ENCODE results near the gene PXYLP1.
"Not testable (repeated sequence)": the region's sequence is repeated elsewhere in the genome, so short reads cannot be mapped to it uniquely, and the experiment has no call there.

PXYLP1 gene

DNA sequence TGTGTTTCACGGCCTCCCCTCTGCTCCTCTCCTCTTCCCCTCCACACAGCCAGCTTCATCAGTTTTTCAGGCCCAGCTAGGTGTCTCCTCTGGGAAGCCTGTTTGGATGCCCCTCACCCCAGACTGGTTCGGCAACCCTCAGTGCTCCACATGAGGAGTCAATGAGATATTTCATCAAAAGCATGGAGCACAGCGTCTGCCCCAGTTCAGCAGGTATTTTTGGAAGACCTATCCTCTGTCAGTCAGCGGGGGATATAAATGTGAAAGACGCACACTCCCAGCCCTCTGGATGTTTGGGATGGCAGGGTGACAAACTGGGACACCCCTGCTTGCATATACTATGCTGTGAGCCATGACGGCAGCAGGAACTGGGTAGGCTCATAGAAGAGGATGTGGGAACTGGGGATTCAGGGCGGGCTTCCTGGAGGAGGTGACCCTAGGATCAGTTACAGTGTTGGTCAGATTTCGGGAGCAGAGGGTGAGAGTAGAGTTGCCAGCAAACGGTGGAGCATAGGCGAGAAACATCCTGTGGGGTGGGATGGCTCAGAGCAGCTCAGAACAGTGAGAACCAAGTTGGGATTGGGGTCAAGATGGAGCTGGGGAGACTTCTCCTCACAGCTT lies 42.9 kb downstream of the PXYLP1 start:
- DNase-seq: no peak

DNA sequence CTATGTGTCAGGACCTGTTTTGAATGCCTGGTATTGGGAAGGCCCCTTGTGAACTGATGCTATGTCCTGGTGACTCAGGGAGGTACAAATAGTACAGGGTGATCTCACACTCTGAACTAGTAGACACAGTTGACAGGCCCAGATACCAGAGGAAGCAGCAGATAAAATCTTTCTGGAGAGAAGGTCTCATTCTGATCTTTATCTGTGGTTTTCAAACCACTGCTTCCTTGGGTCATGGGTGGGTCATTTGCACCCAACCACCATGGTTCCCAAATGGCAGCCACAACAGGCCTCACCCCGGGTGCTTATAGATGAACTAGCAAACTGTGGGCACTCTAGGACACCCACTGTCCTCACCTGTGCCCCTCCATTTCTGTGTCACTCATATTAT lies 43.4 kb downstream of the PXYLP1 start:
- DNase-seq: no peak

DNA sequence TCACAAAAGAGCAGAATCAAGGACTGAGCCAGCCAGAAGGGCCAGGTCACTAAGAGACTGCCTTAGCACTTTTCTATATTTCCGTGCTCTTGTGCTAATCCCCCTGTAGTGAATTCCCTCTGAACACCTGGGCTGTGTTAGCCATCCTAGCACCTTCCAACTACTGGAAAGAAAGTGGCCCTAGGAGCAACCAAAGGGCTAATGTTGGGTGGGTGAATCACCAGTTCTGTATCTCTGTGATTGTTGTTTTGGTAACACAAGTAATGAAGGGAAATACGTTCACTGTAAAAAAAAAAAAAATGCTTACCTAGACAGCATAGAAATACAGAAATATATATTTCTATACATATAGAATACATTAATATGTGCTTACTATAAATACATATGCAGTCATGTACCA lies 43.9 kb downstream of the PXYLP1 start:
- no peak for DNase-seq

DNA sequence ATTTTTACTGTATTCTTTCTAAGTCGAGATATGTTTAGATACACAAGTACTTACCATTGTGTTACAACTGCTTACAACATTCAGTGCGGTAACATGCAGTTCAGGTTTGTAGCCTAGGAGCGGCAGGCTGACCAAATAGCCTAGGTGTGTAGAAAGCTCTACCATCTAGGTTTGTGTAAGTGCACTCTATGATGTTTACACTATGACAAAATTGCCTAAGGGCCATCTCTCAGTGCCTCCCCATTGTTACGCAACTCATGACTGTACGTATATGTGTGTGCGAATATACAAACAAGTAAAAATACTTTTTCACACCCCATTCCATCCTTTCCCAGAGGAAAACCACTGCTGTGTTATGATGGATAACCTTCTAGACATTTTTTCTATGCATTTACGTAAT lies 44.3 kb downstream of the PXYLP1 start:
- no peak for DNase-seq

DNA sequence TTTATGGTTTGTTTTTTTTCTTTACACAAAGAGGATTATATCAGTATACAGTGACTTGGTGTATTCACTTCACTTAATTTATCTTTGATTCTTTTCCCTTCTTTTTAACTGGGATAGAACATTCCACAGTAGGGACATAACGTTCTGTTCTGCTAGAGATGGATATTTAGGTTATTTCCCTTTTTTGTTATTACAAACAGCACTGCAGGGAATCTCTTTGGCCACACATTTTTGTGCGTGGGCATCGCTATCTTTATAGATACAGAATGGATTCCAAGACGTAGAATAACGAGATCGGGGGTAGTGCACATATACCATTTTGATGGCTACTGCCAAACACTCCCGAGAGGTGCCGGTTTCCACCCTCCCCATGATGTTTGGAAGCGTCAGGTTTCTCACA lies 44.8 kb downstream of the PXYLP1 start:
- DNase-seq: no peak

DNA sequence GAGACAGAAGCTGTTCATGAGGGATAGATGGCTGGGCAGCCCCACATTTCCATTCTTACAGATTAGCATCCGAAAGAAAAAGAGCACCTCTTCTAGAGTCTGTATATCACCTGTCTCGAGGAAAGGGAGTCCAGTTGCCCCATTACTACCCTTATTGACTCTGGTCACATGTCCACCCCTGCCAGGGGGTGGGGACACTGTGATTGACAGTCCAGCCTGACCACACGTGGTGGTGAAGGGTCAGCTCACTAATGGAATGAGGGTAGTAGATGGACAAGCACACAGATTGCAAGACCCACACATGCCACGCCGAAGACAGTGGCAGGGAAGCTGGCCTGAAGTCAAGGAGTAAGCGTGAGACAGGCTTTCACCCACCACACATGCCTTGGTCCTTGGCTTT lies 45.8 kb downstream of the PXYLP1 start:
- no peak for DNase-seq

DNA sequence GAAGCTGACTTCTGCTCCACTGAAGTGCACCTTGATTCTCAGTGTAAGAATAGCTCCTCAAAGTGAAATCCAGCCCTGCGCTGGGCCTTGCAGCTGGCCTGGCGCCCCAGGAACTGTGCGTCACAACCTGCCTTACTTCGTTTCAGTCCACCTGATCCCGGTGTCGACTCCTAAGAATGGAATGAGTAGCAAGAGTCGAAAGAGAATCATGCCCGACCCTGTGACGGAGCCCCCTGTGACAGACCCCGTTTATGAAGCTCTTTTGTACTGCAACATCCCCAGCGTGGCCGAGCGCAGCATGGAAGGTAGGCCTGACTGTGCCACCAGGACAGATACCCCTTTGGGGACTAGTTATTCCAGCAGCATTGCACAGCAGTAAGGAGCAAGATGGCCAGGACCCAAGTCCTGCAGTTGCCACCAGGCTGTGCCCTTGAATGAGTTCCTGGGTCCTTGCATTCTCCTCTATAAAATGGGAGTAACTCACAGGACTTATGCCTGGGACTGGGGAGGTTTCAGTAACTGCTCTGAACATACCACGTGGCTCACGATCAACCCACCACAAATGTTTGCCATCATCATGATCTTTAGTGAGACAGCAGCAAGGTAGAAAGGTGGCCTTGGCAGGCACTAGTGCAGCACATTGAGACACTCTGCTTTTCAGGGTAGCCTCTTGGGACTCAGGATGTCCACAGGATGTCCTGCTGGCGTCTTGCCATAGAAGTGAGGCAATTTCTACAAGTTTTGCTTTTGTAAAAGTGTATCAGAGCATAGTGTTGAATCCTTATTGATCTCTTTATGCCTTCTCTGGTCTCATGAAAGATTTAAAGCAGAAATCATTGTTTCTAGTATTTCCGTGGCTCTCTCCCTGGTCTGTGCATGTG lies 46.8 kb downstream of the PXYLP1 start:
- DNase-seq: no peak

DNA sequence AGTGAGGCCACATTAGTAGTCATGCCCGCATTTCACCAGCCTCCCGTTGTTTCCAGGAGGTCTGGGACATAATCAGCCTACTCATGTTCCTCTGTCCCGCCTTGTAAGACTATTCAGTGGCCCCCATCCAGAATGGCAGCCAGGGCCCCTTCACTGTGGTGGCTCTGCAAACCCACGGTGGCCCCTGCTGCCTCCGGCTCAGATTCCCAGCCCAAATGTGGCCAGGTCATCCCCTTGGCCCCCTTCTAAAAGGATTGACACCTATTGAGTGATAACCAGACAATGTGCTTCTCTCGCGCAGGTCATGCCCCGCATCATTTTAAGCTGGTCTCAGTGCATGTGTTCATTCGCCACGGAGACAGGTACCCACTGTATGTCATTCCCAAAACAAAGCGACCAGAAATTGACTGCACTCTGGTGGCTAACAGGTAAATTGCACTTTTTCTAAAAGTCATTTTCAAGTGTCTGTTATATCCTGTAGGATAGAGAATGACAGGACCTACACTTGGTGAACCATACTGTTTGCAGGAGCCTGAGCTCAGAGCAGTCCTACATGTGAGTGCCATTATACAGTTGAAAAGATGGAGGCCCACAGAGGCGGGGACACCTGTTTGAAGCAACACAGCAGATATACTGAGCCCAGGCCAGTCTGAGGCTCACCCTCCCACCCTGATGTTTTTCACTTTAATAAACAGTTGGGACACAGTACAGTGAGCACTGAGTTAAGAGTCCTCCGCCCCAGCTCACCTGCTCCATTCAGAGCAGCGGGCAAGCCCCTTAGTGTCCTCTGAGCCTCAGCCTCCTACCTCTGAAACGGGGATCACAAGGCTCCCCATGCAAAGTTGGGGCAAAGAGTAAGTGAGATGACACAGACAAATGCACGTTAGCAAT lies 47.7 kb downstream of the PXYLP1 start:
- DNase-seq: no peak

DNA sequence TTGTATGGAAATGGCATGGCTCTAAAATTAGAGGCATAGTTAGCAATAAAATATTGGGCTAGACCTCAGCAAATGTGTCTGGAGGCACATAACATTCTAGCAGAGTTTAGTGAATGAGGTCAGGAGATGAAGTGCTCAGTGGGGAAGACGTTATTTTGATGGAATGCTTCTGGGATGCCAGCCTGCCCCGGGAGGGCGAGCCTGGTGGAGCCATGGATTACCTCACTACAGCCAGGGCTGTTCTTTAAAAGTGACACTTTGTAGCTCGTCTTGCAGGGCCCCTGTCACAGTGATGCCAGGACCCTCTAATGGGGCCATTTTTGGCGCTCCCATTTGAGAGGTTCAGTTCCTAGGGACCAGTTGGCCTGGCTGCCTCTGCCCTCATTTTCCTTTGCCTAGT lies 48.5 kb downstream of the PXYLP1 start:
- DNase-seq: no peak

DNA sequence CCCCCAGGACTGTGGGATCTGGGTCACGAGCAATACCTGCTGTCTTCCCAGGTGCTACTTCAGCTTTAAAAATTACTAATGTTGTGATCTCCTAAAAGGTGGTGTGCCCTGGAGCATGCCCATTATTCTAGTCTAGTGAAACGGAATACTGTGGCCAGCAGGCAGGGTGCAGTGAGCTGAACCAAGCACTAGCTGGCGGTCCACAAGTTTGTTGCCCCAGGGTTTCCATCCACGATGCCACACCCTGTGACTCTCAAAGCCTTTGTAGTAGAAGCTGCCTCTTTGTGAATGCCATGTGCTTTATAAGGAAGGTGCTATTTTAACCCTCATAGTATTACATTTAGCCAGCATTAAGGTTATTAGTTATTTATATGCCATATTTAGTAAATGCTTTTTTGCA lies 49.1 kb downstream of the PXYLP1 start:
- no peak for DNase-seq

DNA sequence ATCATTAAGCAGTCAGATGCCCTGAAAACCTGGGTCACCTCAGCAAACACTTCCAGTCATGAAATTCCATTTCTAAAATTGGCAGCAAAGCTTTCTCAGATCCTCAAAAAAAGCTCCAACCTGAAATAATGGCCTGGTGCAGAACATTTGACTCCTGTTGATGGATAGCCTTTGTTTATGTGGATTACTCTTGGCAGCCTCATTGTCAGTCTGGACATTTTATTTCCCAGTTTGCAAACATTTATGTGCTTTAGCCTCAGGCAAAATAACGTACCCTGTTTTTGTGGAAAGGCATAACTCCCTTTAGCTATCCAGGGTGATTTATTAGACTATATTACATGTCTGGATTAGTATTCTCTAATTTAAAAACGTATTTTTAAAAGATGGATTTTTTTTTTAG lies 53.9 kb downstream of the PXYLP1 start:
- DNase-seq: no peak

DNA sequence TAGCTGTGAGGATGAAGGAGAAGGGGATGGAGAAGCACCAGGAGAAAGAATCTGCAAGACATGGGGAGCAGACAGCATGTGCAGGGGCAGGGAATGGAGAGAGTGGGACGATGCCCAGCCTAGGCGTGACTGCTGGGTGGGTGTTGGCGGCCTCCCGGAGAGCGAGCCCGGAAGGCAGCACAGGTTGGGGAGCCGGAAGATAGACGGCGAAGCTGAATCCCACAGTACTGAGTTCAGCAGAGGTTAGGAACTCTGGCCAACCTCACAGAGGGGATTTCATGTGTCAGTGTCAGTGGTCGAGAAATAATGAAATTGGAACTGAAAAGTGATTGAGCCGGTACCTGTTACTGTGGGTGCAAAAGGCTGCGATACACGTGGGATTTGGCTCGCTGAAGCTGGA lies 55.2 kb downstream of the PXYLP1 start:
- no peak for DNase-seq

DNA sequence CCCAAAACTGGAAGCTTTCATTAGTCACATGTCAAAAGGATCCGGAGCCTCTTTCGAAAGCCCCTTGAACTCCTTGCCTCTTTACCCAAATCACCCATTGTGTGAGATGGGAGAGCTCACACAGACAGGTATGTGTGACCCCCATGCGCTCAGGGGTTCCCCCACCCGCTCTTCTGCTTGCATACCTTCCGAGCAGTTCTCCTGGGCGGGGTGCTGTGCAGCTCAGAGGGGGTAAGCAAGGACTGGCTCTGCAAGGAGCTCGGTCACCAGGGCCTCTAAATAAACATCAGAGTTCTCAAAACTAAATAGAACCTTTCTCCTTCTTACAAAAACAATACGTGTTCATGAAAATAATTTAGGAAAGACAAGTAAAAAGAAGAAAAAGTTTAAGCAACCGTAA lies 55.7 kb downstream of the PXYLP1 start:
- DNase-seq: no peak

DNA sequence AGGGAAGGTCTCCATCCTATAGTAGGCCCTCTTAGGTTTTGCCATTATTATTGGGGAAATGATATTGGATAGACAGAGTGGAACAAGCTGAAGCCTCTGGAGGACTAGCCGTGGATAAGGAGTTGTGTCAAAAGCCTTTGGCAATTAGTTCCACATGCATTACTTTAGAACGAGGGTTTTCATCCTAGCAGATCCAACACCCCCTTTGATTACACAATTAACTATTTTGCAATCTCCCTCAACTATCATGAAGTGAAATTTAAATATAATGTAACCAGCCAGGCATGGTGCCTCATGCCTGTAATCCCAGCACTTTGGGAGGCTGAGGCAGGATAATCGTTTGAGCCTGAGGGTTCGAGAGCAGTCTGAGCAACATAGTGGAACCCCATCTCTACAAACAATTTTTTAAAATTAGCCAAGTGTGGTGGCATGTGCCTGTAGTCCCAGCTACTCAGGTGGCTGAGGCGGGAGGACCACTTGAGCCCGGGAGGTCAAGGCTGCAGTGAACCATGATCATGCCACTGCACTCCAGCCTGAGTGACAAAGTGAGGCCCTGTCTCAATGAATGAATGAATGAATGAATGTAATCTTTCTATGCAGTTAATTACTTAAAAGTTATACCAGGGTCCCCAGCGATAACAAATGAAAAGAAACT lies 56.8 kb downstream of the PXYLP1 start:
- no peak for DNase-seq

DNA sequence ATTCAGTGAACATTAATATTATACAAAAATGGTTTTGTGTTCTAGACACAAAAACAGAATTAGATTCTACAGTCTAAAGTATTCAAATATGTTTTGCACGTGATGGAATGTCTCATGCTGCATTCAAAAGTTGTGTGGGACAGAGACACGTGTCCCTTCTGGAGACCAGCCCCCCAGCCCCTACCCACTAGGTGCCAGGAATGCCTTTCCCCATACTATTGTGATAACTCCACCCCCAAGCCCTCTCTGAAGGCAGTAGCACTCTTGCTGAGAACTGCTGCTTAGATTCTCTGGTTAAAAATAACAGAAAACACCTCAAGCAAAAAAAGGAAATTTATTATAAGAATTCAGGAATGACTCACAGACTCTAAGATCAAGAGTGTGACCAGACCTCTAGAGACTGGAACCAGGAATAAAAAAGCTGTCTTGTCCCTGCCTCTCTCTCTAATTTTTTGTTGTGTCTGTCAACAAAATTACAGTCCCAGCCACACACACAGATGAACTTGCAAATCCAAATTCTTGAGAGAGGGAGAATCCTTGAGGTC lies 57.7 kb downstream of the PXYLP1 start:
- no peak for DNase-seq

DNA sequence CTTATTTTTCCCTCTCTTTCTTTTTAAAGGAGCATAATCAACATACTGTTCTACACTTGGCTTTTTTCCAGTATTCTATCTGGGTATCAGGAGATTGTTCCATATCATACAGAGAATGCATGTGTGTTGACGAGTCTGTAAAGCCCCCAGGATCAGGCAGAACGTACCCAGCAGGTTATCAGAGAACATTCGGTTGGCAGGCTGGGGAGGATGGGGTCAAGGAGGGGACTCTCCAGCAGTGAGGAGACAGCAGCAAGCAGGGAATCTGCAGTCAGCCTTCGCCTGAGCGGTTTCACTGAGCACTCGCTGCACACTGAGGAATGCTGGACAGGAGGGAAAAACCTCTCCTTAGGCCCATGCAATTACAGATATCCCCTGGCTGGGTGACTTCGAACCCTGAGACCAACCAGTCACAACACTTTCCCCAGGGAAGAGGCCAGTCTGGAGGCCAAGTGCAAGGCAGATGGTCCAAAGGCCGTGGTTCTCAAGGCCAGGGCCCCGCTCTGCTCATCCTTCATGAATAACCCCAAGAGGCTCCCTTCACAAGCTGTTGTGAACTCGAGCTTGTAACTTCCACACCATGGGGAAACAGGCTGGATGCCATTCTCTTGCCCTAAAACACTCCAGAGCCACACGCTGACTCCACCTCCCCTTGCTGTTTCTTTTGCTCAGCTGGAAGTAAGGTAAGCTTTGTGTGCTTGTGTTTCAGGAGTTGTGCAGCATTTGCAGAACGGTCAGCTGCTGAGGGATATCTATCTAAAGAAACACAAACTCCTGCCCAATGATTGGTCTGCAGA lies 60.1 kb downstream of the PXYLP1 start:
- DNase-seq: no peak

DNA sequence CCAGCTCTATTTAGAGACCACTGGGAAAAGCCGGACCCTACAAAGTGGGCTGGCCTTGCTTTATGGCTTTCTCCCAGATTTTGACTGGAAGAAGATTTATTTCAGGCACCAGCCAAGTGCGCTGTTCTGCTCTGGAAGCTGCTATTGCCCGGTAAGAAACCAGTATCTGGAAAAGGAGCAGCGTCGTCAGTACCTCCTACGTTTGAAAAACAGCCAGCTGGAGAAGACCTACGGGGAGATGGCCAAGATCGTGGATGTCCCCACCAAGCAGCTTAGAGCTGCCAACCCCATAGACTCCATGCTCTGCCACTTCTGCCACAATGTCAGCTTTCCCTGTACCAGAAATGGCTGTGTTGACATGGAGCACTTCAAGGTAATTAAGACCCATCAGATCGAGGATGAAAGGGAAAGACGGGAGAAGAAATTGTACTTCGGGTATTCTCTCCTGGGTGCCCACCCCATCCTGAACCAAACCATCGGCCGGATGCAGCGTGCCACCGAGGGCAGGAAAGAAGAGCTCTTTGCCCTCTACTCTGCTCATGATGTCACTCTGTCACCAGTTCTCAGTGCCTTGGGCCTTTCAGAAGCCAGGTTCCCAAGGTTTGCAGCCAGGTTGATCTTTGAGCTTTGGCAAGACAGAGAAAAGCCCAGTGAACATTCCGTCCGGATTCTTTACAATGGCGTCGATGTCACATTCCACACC lies 60.9 kb downstream of the PXYLP1 start:
- no peak for DNase-seq

DNA sequence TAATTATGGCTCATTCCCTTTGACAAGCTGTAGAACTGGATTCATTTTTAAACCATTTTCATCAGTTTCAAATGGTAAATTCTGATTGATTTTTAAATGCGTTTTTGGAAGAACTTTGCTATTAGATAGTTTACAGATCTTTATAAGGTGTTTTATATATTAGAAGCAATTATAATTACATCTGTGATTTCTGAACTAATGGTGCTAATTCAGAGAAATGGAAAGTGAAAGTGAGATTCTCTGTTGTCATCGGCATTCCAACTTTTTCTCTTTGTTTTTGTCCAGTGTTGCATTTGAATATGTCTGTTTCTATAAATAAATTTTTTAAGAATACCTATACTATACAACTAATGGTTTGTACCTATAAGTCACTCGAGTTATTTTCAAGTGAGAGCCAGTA lies 62.7 kb downstream of the PXYLP1 start:
- no peak for DNase-seq

DNA sequence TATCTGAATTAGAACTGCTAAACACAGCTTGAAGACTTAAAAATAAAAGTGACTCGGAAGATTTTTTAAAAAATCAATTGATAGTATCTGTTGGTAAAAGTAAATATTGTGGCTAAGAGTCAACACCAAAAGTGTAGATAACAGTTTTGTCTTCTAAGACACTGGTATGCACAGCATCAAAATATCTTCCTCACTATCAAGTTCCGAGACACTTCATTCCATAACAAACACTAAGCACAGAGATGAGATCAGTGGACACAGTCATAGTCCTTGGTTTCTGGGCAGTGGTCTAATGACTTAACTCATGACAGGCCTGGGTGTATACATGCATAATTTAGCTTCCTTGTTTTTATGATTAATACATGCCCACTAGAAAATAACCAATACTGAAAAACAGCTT lies 63.2 kb downstream of the PXYLP1 start:
- DNase-seq: no peak

DNA sequence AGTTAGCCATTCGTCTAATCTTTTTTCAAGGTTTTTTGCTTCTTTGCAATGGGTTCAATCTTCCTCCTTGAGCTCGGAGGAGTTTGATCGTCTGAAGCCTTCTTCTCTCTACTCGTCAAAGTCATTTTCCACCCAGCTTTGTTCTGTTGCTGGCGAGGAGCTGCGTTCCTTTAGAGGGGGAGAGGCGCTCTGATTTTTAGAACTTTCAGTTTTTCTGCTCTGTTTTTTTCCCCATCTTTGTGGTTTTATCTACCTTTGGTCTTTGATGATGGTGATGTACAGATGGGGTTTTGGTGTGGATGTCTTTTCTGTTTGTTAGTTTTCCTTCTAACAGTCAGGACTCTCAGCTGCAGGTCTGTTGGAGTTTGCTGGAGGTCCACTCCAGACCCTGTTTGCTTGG lies 68.8 kb downstream of the PXYLP1 start:
- not testable (repeated sequence) for DNase-seq
